Osteoblast (primary cell): ENCODE measurements around the gene RUVBL1. TPM values are rescaled to one million over a fixed set of nuclear protein-coding genes. Genes with fewer than 3 reads are reported as not detected.

Source experiments
- DNase-seq: peaks from one replicate; pipeline ENCODE4 v3.0.0; 2011; ENCODE audit warnings: low spot score, mixed read lengths; ENCODE audit not compliant: insufficient read length; ENCODE audit errors: missing footprints
- H2AFZ ChIP-seq: 2 replicates; pipeline ENCODE4 v1.6.0; 2011; ENCODE audit warnings: mild to moderate bottlenecking, low read length
- H3K27ac ChIP-seq: 2 replicates; pipeline ENCODE4 v1.5.1; 2011; ENCODE audit warnings: mild to moderate bottlenecking, low read depth, low read length, moderate library complexity
- H3K27me3 ChIP-seq: 2 replicates; pipeline ENCODE4 v1.6.0; 2012; ENCODE audit warnings: mild to moderate bottlenecking, control low read depth, inconsistent platforms, low read length, moderate library complexity; ENCODE audit not compliant: insufficient read depth
- H3K36me3 ChIP-seq: 2 replicates; pipeline ENCODE4 v1.5.1; 2011; ENCODE audit warnings: mild to moderate bottlenecking, low read length, control low read depth, moderate library complexity; ENCODE audit not compliant: insufficient read depth
- H3K4me1 ChIP-seq: 2 replicates; pipeline ENCODE4 v1.5.1; 2011; ENCODE audit warnings: mild to moderate bottlenecking, low read length, control low read depth, moderate library complexity; ENCODE audit not compliant: insufficient read depth
- H3K4me2 ChIP-seq: 2 replicates; pipeline ENCODE4 v1.6.0; 2011; ENCODE audit warnings: mild to moderate bottlenecking, low read length; ENCODE audit not compliant: insufficient read depth
- H3K4me3 ChIP-seq: fragments of 200-600 bp; sonication (generic); 3 replicates; pipeline ENCODE4 v1.5.1; 2012; ENCODE audit warnings: mild to moderate bottlenecking, low read length, inconsistent platforms; ENCODE audit not compliant: insufficient read depth
- H3K79me2 ChIP-seq: 2 replicates; pipeline ENCODE4 v1.6.0; 2012; ENCODE audit warnings: mild to moderate bottlenecking, low read length, control low read depth, inconsistent platforms; ENCODE audit not compliant: insufficient read depth
- H3K9me3 ChIP-seq: 2 replicates; pipeline ENCODE4 v1.5.1; 2011; ENCODE audit warnings: low read depth, low read length, control low read depth
- H4K20me1 ChIP-seq: 2 replicates; pipeline ENCODE4 v1.6.0; 2012; ENCODE audit warnings: mild to moderate bottlenecking, low read length, control low read depth; ENCODE audit not compliant: insufficient read depth
- CTCF ChIP-seq: IDR thresholded peaks from 2 replicates; pipeline ENCODE4 v1.5.1; 2011; ENCODE audit warnings: mild to moderate bottlenecking, low read depth, low read length, moderate library complexity; ENCODE audit errors: extremely low read depth
- total RNA-seq: library from RNA; depleted of rRNA; stranded (reverse); fragments of >200 nt; gene quantifications from 2 replicates; pipeline ENCODE4 v1.2.3, GENCODE V29; 2012

RUVBL1 gene
- total RNA-seq, 1 donor, result 41.6 TPM

DNA sequence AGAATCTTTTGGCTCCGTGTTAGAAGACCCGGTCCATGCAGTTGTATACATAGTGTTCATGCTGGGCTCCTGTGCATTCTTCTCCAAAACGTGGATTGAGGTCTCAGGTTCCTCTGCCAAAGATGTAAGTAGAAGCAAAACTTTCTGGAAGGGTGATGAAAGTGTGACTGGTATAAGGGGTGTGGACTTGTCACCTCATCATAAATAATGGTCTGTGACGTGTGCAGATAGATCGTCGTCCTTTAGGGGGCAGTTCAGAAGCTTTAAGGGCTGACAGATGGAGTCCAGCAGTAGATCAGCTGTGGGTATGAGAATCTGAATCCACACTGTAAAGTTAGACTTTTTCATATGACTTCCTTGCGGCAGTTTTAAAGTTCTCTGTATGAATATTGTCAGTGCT is 56.1 kb downstream of the RUVBL1 start:
- no peak for TF ChIP-seq CTCF
- H3K36me3 ChIP-seq, result peaks cover 99% of the 10 kb centered on the region
- H3K79me2 ChIP-seq, result peaks cover 93% of the 10 kb centered on the region
- no peak overlapping the region for H3K27ac ChIP-seq
- no peak overlapping the region for H2AFZ ChIP-seq
- no peak overlapping the region for H3K4me2 ChIP-seq
- H3K4me1 ChIP-seq, result peaks cover under 1% of the 10 kb centered on the region
- no peak overlapping the region for H3K4me3 ChIP-seq
- no peak for DNase-seq
- H4K20me1 ChIP-seq, result peaks cover 76% of the 10 kb centered on the region
- no peaks in the 10 kb centered on the region for H3K9me3 ChIP-seq
- H3K27me3 ChIP-seq, result no peaks in the 10 kb centered on the region

DNA sequence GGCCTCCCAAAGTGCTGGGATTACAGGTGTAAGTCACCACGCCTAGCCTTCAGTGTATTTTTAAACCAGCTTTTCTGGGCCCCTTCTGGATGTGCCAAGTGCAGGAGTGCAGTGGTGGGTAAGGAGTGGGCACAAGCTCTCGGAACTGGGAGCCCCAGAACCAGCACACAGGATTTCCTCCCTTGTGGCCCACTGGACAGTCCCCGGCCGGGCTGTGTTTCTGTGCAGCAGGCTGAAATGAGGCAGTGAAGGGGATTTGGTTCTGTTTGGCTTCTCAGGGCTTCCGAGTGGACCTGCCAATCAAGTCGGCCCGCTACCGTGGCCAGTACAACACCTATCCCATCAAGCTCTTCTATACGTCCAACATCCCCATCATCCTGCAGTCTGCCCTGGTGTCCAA is 56.9 kb downstream of the RUVBL1 start:
- Histone ChIP-seq H3K4me3 (no peak overlapping the region), H3K4me1 (peaks cover 9% of the 10 kb centered on the region), H3K4me2 (no peak overlapping the region), H4K20me1 (peaks cover 76% of the 10 kb centered on the region), H3K27me3 (no peaks in the 10 kb centered on the region), H3K36me3 (peaks cover 100% of the 10 kb centered on the region), H3K9me3 (no peaks in the 10 kb centered on the region), H3K79me2 (peaks cover 93% of the 10 kb centered on the region), H2AFZ (no peak overlapping the region), H3K27ac (no peak overlapping the region)
- no peak for DNase-seq
- no peak for TF ChIP-seq CTCF

DNA sequence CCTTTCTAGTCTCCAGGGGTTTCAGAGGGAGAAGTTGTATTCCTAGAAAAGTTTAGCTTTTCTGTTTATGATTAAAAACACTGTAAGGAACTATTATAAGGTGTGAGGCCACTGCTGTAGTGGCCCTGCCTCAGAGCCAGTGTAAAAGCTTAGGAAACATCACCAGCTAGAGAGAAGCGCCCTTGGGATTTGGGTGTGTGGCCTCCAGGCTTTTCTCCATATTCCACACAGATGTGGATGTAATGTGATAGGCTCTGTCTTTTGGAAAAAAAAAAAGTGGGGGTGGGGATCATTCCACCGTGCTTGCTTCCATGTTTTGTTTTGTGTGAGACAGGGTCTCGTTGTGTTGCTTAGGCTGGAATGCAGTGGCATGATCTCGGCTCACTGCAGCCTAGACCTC is 57.5 kb downstream of the RUVBL1 start:
- H2AFZ ChIP-seq, result no peak overlapping the region
- no peak overlapping the region for H3K4me3 ChIP-seq
- TF ChIP-seq CTCF, result no peak
- no peak for DNase-seq
- H3K27ac ChIP-seq, result no peak overlapping the region
- peaks cover 98% of the 10 kb centered on the region for H3K36me3 ChIP-seq
- no peak overlapping the region for H3K4me2 ChIP-seq
- H3K4me1 ChIP-seq, result peaks cover 15% of the 10 kb centered on the region
- H3K9me3 ChIP-seq, result no peaks in the 10 kb centered on the region
- H3K27me3 ChIP-seq, result no peaks in the 10 kb centered on the region
- H4K20me1 ChIP-seq, result peaks cover 76% of the 10 kb centered on the region
- H3K79me2 ChIP-seq, result peaks cover 89% of the 10 kb centered on the region

DNA sequence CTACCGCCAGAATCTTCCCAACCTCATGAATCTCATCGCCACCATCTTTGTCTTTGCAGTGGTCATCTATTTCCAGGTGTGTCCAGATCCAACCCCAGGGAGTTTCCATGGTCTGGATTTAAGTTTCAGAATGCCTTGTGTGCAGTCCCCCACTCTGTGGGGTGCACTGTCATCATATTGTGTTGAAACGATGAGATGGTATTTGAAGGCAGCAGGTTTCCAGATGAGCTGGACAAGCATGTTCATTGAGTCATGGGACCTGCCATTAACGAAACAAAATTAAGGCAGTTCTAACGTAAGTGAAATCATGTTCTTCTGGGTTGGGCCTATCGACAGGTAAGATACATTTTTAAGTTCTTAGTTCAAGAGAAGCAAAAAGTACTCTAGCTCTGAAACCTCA is 58.6 kb downstream of the RUVBL1 start:
- H3K36me3 ChIP-seq, result peaks cover 92% of the 10 kb centered on the region
- H3K4me2 ChIP-seq, result no peak overlapping the region
- no peak for TF ChIP-seq CTCF
- H3K9me3 ChIP-seq, result no peaks in the 10 kb centered on the region
- peaks cover 25% of the 10 kb centered on the region for H3K4me1 ChIP-seq
- H4K20me1 ChIP-seq, result peaks cover 72% of the 10 kb centered on the region
- peak overlapping the region; percentile 12 for H3K27ac ChIP-seq
- DNase-seq, result no peak
- no peaks in the 10 kb centered on the region for H3K27me3 ChIP-seq
- peaks cover 77% of the 10 kb centered on the region for H3K79me2 ChIP-seq
- no peak overlapping the region for H2AFZ ChIP-seq
- H3K4me3 ChIP-seq, result no peak overlapping the region
